ENCODE measurements around the gene SEPTIN3.

SEPTIN3 gene

GRCh38 chr22:41976961-41977566 lies 7.8 kb downstream of the SEPTIN3 start:
- peak overlapping the region; percentile 67; the same call in 1 of the 2 replicates for H2AFZ ChIP-seq (ENCODE audit: low read length)
- H3K9ac ChIP-seq (ENCODE audit: low read depth, low read length, poor library complexity, severe bottlenecking): no peak overlapping the region

GRCh38 chr22:41978732-41979131 lies 9.5 kb downstream of the SEPTIN3 start:
- Histone ChIP-seq H3K4me1 (ENCODE audit: insufficient read depth, low read length, poor library complexity, severe bottlenecking) (peaks cover 13% of the 10 kb centered on the region), H3K27me3 (ENCODE audit: insufficient read depth, low read length, poor library complexity, severe bottlenecking) (peaks cover 12% of the 10 kb centered on the region)
- TF ChIP-seq CTCF (conservative IDR thresholded peaks at IDR 0.05; ENCODE audit: low read length) (no peak), EZH2phosphoT487 (IDR thresholded peaks at IDR 0.05; ENCODE audit: borderline replicate concordance) (no peak)

More at GRCh38 chr22:41976961-41977566, 7.8 kb downstream of the SEPTIN3 start:
- H3K36me3 ChIP-seq (ENCODE audit: insufficient read depth, low read length): no peaks in the 10 kb centered on the region
- no peaks in the 10 kb centered on the region for H3F3A ChIP-seq (ENCODE audit: low read depth)
- TF ChIP-seq EZH2phosphoT487 (IDR thresholded peaks at IDR 0.05; ENCODE audit: borderline replicate concordance): no peak
- no peak for TF ChIP-seq CTCF (conservative IDR thresholded peaks at IDR 0.05; ENCODE audit: low read length)
- H3K79me2 ChIP-seq (ENCODE audit: insufficient read depth, low read length): no peaks in the 10 kb centered on the region
- peak overlapping the region; percentile 70 for H3K4me3 ChIP-seq (ENCODE audit: low read length, poor library complexity, severe bottlenecking)
- peak overlapping the region; percentile 74 for H3K4me2 ChIP-seq (ENCODE audit: low read depth, low read length, poor library complexity, severe bottlenecking)
- H3K4me1 ChIP-seq (ENCODE audit: insufficient read depth, low read length, poor library complexity, severe bottlenecking): peaks cover 13% of the 10 kb centered on the region
- peaks cover 12% of the 10 kb centered on the region for H3K27me3 ChIP-seq (ENCODE audit: insufficient read depth, low read length, poor library complexity, severe bottlenecking)
- H3K9me3 ChIP-seq (ENCODE audit: insufficient read depth, low read depth, low read length): no peaks in the 10 kb centered on the region
- H3K9me2 ChIP-seq (replicated peaks; ENCODE audit: low read depth, low read length): no peaks in the 10 kb centered on the region
- H4K20me1 ChIP-seq (ENCODE audit: insufficient read depth, low read length, poor library complexity, severe bottlenecking): no peaks in the 10 kb centered on the region

GRCh38 chr22:41979423-41980250 lies 10.4 kb downstream of the SEPTIN3 start:
- H4K20me1 ChIP-seq (ENCODE audit: insufficient read depth, low read length, poor library complexity, severe bottlenecking): no peaks in the 10 kb centered on the region
- no peaks in the 10 kb centered on the region for H3F3A ChIP-seq (ENCODE audit: low read depth)
- no peaks in the 10 kb centered on the region for H3K9me3 ChIP-seq (ENCODE audit: insufficient read depth, low read depth, low read length)
- H3K27me3 ChIP-seq (ENCODE audit: insufficient read depth, low read length, poor library complexity, severe bottlenecking): peaks cover 12% of the 10 kb centered on the region
- no peaks in the 10 kb centered on the region for H3K9me2 ChIP-seq (replicated peaks; ENCODE audit: low read depth, low read length)
- H3K9ac ChIP-seq (ENCODE audit: low read depth, low read length, poor library complexity, severe bottlenecking): no peak overlapping the region
- no peak overlapping the region for H2AFZ ChIP-seq (ENCODE audit: low read length)
- peaks cover 13% of the 10 kb centered on the region for H3K4me1 ChIP-seq (ENCODE audit: insufficient read depth, low read length, poor library complexity, severe bottlenecking)
- TF ChIP-seq CTCF (conservative IDR thresholded peaks at IDR 0.05; ENCODE audit: low read length) (no peak), EZH2phosphoT487 (IDR thresholded peaks at IDR 0.05; ENCODE audit: borderline replicate concordance) (no peak)
- H3K4me3 ChIP-seq (ENCODE audit: low read length, poor library complexity, severe bottlenecking): no peak overlapping the region
- no peaks in the 10 kb centered on the region for H3K36me3 ChIP-seq (ENCODE audit: insufficient read depth, low read length)
- no peak overlapping the region for H3K4me2 ChIP-seq (ENCODE audit: low read depth, low read length, poor library complexity, severe bottlenecking)
- no peaks in the 10 kb centered on the region for H3K79me2 ChIP-seq (ENCODE audit: insufficient read depth, low read length)

More at GRCh38 chr22:41978732-41979131, 9.5 kb downstream of the SEPTIN3 start:
- no peak overlapping the region for H3K4me3 ChIP-seq (ENCODE audit: low read length, poor library complexity, severe bottlenecking)
- H3K9me3 ChIP-seq (ENCODE audit: insufficient read depth, low read depth, low read length): no peaks in the 10 kb centered on the region
- H3K36me3 ChIP-seq (ENCODE audit: insufficient read depth, low read length): no peaks in the 10 kb centered on the region
- no peak overlapping the region for H3K9ac ChIP-seq (ENCODE audit: low read depth, low read length, poor library complexity, severe bottlenecking)
- no peaks in the 10 kb centered on the region for H3K9me2 ChIP-seq (replicated peaks; ENCODE audit: low read depth, low read length)
- H4K20me1 ChIP-seq (ENCODE audit: insufficient read depth, low read length, poor library complexity, severe bottlenecking): no peaks in the 10 kb centered on the region
- no peaks in the 10 kb centered on the region for H3K79me2 ChIP-seq (ENCODE audit: insufficient read depth, low read length)
- H3F3A ChIP-seq (ENCODE audit: low read depth): no peaks in the 10 kb centered on the region
- no peak overlapping the region for H2AFZ ChIP-seq (ENCODE audit: low read length)
- no peak overlapping the region for H3K4me2 ChIP-seq (ENCODE audit: low read depth, low read length, poor library complexity, severe bottlenecking)
